Activated T-helper 1 cell treated with anti-CD3 and anti-CD28 coated beads, Interleukin-2, amount 50 U/mL, for 16 hours (primary cell): ENCODE data around the gene FBXO21.
"Not testable (repeated sequence)": the region's sequence is repeated elsewhere in the genome, so short reads cannot be mapped to it uniquely, and the experiment has no call there.

ENCODE experiments used
- DNase-seq, 2 donors: peaks; one replicate each; pipeline ENCODE4 v3.0.0-alpha.2; 2020; ENCODE audit warnings: low read depth in 1 of 2, low spot score in 1 of 2

FBXO21 gene

DNA sequence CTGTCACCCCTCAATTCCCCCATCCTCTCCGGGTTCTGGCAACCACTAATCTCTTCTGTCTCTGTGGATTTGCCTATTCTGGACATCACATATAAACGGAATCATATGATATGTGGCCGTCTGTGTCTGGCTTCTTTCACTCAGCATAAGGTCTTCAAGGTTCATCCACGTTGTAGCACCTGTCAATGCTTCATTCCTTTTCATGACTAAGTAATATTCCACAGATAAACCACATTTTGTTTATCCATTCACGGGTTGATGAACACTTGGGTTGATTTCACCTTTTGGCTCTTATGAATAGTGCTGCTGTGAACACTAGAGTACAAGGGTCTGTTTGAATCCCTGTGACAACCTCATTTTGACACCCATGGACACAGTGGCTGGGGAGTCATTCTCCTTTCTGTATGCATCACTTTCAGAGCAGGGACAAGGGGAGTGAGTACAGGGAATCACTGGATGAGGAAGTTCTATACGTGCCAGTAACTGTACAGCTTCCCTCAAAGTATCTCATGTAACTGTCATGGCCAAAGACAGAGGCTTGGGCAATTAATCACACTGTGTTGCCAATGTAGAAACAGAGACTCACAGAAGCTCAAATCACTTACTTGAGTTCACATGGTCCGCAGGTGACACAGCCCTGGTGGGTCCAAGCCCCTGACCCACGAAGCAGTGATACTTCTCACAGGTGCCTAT, 80.2 kb downstream of the FBXO21 start:
- no peak for DNase-seq

DNA sequence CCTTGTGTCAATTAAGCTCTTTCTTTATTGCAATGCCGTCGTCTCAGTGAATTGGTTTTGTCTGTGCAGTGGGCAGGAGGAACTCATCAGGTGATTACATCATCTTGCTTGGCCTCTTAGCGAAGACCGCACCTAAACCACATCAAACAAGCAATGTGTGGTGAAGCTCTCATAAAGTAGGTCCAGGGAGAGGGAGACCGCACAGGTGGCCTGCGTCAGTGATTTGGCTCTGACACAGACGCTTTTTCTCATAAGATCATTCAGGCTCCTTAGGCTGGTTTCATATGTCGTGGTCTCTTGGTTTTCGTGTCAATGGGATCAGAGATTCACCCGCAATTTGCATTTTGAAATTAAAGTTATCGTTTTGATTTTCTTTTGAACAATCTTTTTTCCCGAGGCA, 84.4 kb downstream of the FBXO21 start:
- no peak for DNase-seq

DNA sequence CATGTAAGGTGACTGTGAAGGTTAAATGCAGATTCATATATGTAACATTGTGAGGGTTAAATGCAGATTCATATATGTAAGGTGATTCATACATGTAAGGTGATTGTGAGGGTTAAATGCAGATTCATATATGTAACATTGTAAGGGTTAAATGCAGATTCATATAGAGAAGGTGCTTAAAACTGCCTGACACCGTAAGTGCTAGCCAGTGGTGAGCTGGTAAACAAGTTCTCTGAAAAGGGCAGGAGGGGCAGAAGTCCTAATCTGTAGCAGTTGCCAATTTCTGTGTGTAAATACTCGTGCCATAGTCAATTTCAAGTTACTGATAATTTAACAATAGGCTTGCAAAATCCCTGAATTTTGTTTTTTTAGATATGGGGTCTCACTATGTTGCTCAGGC, 86.3 kb downstream of the FBXO21 start:
- not testable (repeated sequence) for DNase-seq

DNA sequence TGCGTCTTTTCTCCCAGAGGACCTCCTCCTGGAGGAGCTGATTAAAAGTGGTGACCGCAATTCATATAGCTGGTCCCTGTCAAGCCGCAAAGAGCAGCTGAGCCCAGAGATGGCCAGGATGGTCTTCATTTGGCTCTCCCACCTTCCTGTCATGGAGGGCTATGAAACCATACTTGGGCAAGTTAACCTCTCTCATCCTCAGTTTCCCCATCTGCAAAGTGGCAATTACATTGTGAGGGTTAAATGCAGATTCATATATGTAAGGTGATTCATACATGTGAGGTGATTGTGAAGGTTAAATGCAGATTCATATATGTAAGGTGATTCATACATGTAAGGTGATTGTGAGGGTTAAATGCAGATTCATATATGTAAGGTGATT, 87.5 kb downstream of the FBXO21 start:
- DNase-seq, result no peak

DNA sequence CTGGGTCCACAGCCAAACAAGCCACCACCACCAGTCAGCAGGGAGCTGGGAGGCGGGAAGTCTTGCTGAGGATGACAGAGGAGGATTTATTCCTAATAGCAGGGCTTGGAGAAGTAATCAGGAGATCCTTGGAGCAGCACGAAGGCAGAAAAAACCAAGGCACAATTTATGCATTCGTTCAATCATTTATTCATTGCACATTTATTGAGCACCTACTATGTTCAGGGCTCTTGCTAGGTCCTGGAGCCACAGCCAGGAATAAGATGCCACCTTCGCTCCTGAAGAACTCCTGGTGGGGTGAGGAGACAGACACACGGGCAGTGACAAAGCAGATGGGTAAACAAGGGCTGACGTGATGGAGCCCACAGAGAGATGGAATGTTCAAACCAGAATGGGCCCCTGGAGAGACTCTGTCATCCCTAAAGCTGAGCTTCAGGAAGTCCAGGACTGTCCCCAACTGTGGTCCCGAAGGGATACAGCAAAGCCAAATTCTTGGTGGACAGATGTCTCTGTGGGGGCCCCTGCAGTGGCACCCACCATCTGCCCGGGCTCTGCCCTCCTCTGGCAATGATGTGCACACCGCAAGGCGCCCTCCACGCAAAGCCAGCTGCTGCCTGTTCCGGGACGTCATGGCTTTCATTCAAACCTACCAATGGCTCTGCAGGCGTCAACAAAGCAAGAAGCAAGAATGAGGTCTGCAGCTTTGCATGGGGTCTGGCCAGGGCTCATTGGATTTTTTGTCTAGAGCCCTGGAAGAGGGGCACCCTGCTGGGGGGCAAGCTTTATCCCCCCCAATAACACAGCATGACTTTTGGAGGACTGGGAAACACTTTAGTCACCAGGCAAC, 88.1 kb downstream of the FBXO21 start:
- DNase-seq, result no peak

DNA sequence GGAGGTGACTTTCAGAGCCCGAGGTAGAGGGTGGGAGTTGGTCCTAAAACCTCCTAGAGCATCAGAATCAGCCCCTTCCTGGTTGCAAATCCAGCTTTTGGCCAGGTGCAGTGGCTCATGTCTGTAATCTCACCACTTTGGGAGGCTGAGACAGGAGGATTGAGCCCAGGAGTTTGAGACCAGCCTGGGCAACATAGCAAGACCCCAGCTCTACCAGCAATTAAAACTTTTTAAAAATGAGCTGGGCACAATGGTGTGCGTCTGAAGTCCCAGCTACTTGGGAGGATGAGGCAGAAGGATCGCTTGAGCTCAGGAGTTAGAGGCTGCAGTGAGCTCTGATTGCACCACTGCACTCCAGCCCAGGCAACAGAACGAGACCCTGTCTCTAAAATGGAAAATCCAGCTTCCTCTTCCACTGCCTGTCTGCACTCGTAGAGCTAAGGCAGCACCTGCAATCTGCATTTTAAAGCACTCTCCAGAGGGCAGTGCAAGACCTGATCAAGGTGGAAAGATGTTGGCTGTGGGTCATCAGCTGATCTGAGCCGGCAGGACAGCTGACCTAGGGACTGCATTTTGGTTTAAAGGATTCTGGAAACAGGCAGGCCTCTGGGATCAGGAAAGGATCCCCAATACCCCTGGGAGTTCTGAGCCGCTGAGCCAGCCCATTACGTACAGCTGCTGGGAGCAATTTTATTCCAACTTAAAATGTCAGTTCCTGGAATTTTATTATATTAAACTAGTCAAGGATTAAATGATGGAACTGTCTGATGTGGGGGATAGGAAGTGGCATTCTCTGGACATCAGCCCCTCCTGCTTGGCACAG, 89.2 kb downstream of the FBXO21 start:
- no peak for DNase-seq

DNA sequence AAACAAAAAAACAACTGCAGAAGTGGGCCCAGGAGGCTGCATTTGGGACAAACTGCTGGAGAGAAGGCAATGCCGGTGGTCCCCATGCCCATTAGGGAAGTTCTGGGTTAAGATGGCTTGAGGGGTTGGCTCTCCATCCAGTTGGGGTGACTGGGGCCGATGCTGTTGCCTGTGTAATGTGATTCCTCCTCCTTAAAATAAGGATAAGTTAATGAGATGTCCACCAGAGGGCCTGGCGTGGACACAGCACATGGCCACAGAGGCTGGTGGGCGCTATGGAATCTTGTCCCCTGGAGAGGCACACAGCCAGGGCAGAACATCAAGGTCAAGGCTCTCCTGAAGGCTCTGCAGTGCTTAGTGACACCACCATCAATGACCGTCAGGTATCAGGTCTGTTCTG, 90.0 kb downstream of the FBXO21 start:
- no peak for DNase-seq

DNA sequence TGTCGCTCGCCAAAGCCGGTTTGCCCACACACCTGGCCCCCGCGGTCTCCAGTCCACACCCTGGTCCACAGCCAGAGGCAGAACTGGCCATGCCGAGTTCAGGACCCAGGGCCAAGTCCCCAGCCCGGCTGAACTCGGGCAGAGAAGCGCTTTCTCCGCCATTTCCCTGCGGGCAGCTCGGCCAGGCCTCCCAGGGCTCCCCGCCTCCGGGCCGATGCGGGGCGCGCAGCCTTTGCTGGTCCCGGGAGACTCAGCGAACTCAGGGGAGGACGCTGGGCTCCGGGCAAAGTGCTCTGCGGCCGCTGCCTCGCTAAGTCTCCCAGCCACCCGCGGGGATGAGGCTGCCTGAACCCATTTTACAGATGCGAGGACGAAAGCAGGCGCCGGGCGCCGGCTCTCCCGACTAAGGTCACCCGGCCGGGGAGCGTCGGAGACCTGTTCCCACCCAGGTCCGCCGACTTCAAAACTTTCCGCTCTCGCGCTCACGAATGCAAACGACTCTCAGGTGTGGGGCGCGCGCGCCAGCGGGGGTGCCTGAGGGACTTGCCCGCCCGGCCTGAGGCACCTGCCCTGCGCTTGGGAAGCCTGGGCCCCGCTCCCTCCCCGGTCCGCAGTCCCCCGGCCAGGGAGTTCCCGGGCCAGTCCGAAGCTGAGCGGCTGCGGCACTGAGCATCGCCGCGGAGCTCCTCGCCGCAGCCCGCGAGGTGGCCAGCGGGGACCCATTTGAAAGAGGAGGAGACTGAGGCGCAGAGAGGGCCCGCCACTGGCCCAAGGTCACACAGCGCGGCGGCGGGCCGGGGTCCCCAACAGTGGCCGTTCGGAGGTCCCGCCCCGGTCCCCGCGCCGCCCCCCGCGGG, 91.7 kb downstream of the FBXO21 start:
- no peak for DNase-seq

DNA sequence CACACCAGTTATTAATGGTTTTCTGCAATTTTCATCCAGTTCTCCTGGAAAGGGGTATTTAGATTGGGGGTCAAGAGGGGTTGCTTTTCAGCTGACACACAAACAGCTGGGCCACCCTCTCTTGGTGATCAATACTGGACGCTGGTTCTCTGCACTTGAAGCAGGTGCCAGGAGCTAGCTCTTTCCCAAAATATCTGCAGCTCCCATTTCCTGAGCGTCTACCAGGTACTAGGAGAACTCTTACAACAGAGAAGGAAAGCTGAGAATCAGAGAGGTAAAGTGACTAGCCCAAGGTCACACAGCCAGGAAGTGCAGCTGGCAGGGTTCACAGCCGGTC, 92.3 kb downstream of the FBXO21 start:
- DNase-seq, result no peak

DNA sequence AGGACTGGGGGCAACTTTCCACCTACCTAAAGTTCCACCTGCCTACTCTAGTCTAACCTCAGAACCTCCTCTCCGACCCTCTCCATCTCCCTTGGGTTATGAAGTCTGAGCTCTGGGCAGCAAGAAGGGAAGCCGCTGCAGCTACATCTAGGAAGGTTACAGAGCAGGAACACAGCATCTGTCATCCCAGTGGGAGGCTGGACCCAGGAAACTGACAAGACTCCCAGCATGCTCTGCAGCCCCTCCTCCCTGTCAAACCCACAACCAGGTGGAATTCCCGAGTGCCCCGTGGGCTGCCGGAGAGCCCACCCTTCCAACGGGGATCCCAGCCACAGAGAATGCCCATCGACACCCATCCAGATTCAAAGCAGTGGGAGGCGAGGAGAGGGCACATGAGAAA, 93.1 kb downstream of the FBXO21 start:
- no peak for DNase-seq

DNA sequence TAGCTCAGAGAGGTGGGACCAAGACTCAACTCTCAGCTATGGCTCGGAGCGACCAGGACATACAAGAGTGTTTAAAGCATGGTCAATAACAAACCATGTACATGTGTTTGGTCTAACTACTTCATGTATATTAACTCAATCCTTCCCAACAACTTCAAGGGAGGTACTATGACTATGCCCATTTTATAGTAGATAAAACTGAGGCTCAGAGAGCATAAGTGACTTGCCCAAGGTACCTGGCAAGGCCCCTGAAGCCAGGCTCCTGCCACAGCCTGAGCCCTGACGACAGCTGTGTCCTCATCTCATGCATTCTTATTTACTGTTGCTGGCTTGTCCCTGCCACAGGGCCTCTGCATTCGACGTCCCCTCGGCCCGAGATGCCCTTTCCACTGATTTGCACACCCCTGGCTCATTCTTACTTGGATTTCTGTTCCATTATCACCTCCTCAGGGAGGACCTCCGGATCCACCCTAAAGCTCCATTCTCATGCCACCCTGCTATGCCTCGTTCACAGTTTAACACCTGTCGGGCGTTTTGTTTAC, 93.7 kb downstream of the FBXO21 start:
- DNase-seq, result no peak

DNA sequence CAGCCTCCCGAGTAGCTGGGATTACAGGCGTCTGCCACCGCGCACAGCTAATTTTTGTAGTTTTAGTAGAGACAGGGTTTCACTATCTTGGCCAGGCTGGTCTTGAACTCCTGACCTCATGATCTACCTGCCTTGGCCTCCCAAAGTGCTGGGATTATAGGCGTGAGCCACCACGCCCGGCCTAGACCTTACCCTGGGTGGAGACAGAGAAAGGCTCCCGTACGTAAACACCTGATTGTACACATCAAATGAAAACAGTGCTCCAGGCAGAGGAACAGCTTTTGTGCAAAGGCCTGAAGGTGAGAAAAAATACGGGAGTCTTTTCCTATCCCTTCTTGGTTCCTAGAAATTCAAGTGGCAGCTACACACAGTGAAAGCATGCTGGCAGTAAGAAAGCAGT, 95.1 kb downstream of the FBXO21 start:
- not testable (repeated sequence) for DNase-seq

DNA sequence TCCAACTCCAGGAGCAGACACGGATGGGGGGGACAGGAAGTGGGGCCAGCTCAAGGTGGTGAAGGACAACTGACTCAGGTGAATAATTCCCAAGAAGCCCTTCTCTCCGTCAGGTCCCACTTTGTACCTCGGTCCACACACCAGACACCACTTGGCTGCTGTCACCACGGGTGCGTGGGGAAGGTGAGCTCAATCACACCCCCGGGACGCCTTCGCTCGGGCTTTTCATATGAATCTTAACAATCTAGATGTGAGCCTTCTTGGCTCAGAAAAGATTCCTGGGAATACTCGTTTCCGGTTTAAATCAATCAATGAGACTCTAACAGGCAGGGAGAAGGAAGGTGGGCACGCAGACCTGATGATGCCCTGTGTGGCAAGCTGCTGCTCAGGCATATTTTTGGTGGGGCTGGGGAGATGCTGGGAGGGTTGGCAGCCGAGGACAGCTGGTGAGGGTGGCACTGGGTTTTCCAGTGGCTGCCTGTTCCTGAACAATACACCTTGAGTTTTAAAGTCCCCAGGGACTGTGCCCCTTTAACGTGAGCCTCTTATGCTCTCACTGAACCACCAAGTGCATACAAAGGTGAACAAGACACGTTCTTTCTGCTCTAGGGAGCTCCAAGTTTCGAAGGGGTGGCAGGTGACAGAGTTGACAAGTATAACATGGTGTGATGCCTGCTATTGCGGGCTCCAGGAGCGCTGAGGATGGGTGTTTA, 96.2 kb downstream of the FBXO21 start:
- DNase-seq, result no peak

DNA sequence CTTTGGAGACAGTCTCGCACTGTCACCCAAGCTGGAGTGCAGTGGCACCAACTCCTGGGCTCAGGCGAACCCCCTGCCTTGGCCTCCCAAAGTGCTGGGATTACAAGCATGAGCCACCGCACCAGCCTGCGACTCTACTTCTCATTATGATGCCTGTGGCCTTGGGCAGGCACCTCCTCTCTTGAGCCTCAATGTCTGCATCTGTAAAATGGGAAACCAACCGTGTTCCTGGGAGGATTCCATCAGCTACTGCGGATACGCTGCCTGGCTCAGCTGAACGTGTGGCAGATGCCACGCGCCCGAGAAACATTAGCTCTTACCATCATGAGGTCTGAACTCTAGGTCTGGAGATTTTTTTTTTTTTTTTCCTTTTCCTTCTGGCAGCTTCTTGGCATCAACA, 96.8 kb downstream of the FBXO21 start:
- DNase-seq, result no peak

DNA sequence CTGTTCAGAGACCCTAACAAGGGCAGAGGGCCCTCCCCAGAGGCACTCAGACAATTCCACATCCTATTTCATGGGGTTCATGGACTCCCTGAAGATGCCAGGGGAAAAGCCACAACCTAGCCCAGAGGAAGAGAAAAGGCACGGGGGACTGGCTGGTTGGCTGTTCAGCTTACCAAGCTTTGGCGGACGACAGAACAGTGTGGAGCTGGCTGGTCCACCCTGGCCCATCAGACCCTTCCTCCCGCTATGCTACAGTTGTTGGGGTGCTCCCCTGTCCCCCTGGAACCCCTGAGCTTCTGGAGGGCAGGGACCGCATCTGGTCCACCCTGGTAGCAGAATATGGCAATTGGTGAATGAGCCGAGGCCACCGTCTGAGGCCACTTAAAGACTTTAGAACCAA, 97.4 kb downstream of the FBXO21 start:
- no peak for DNase-seq

DNA sequence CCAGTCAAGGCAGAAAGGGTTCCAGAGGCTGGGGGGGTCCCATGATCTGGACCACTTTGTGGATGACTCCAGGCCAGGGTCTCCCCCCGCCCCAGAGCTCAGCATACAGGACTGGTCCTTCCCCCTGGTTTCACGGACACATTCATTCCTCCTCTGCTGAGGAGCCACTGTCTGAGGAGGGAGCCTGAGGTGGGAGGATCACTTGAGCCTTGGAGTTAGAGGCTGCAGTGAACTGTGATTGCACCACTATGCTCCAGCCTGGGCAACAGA, 97.8 kb downstream of the FBXO21 start:
- DNase-seq, result no peak
